Activated T-helper 1 cell treated with anti-CD3 and anti-CD28 coated beads, Interleukin-12 subunit alpha, Interleukin-12 subunit beta, Interleukin-2, Interleukin-4 antibody, amounts not matched to agents 30 ng/mL and 10 ng/mL and 1 ng/mL, durations not matched to agents 14 hours and 24 hours and 36 hours (primary cell): ENCODE data around the gene MASP2. TPM values are rescaled to one million over a fixed set of nuclear protein-coding genes. Genes with fewer than 3 reads are reported as not detected.
A peak's percentile ranks its signal among the peaks of the same experiment; 100 is the strongest.
"Not testable (repeated sequence)": the region's sequence is repeated elsewhere in the genome, so short reads cannot be mapped to it uniquely, and the experiment has no call there.

Source experiments
- DNase-seq: peaks from one replicate; pipeline ENCODE4 v3.0.0; 2021; ENCODE audit warnings: low spot score
- H3K27ac Mint-ChIP-seq: one replicate; pipeline ENCODE4 v1.8.0; 2021; ENCODE audit warnings: mild to moderate bottlenecking, mixed read lengths
- H3K27me3 Mint-ChIP-seq: one replicate; pipeline ENCODE4 v1.8.0; 2022; ENCODE audit warnings: mild to moderate bottlenecking, moderate library complexity, mixed read lengths; ENCODE audit not compliant: insufficient read depth
- H3K36me3 Mint-ChIP-seq: one replicate; pipeline ENCODE4 v1.8.0; 2021; ENCODE audit warnings: low read depth, mixed read lengths
- H3K4me1 Mint-ChIP-seq: one replicate; pipeline ENCODE4 v1.8.0; 2021; ENCODE audit warnings: low read depth, mixed read lengths
- H3K4me3 Mint-ChIP-seq: one replicate; pipeline ENCODE4 v1.8.0; 2021; ENCODE audit warnings: mild to moderate bottlenecking, moderate library complexity, mixed read lengths
- H3K9me3 Mint-ChIP-seq: one replicate; pipeline ENCODE4 v1.8.0; 2021; ENCODE audit warnings: mixed read lengths
- intact Hi-C: fragments of 100-400 bp; cut with micrococcal nuclease; formaldehyde crosslinking; loops from one replicate; pipeline ENCODE4 v1.15.1; 2024
- total RNA-seq: library from RNA; stranded (reverse); gene quantifications from 2 replicates; pipeline ENCODE4 v1.2.3, GENCODE V29; 2022

The MASP2 gene
- total RNA-seq, 1 donor from 2014 or later = 0.57 TPM

- H3K27ac Mint-ChIP-seq = no peak overlapping the region
- H3K4me3 Mint-ChIP-seq = no peak overlapping the region
- intact Hi-C loops = no loop called here
- H3K9me3 Mint-ChIP-seq = no peaks in the 10 kb centered on the region
- no peaks in the 10 kb centered on the region for H3K27me3 Mint-ChIP-seq
- H3K4me1 Mint-ChIP-seq = peaks cover 15% of the 10 kb centered on the region
- H3K36me3 Mint-ChIP-seq = peaks cover 47% of the 10 kb centered on the region
- DNase-seq = no peak
These were observed 22.2 kb downstream of the MASP2 start for GRCh38 chr1:11024874-11025203.

GRCh38 chr1:11024154-11024873 lies 22.7 kb downstream of the MASP2 start:
- H3K4me1 Mint-ChIP-seq = peaks cover 15% of the 10 kb centered on the region
- intact Hi-C loops = no loop called here
- H3K36me3 Mint-ChIP-seq = peaks cover 50% of the 10 kb centered on the region
- H3K27me3 Mint-ChIP-seq = no peaks in the 10 kb centered on the region
- H3K9me3 Mint-ChIP-seq = no peaks in the 10 kb centered on the region
- no peak overlapping the region for H3K4me3 Mint-ChIP-seq
- DNase-seq = no peak
- H3K27ac Mint-ChIP-seq = no peak overlapping the region

DNA sequence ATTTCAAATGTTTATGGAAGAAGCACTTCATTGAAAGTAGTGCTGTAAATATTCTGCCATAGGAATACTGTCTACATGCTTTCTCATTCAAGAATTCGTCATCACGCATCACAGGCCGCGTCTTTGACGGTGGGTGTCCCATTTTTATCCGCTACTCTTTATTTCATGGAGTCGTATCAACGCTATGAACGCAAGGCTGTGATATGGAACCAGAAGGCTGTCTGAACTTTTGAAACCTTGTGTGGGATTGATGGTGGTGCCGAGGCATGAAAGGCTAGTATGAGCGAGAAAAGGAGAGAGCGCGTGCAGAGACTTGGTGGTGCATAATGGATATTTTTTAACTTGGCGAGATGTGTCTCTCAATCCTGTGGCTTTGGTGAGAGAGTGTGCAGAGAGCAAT lies 23.8 kb downstream of the MASP2 start:
- H3K27me3 Mint-ChIP-seq = no peaks in the 10 kb centered on the region
- H3K4me1 Mint-ChIP-seq = peaks cover 20% of the 10 kb centered on the region
- no peak overlapping the region for H3K4me3 Mint-ChIP-seq
- no peak for DNase-seq
- intact Hi-C loops = no loop called here
- peaks cover 60% of the 10 kb centered on the region for H3K36me3 Mint-ChIP-seq
- no peak overlapping the region for H3K27ac Mint-ChIP-seq
- no peaks in the 10 kb centered on the region for H3K9me3 Mint-ChIP-seq

DNA sequence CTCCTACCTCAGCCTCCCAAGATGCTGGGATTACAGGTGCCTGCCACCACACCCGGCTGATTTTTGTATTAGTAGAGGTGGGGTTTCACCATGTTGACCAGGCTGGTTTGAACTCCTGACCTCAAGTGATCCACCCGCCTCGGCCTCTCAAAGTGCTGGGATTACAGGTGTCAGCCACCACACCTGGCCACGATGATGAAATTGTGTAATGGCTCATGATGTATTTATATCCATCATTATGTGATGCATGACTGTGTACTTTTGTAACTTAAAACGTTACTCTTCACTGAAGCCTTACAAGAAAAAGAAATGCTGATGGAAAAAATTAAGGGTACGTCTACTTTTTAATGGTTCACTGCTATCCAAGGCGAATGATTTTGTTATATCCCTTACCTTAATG lies 27.1 kb downstream of the MASP2 start:
- no peak for DNase-seq
- no peak overlapping the region for H3K27ac Mint-ChIP-seq
- peaks cover 61% of the 10 kb centered on the region for H3K36me3 Mint-ChIP-seq
- H3K9me3 Mint-ChIP-seq = no peaks in the 10 kb centered on the region
- intact Hi-C loops = no loop called here
- no peak overlapping the region for H3K4me3 Mint-ChIP-seq
- no peaks in the 10 kb centered on the region for H3K27me3 Mint-ChIP-seq
- peaks cover 28% of the 10 kb centered on the region for H3K4me1 Mint-ChIP-seq

DNA sequence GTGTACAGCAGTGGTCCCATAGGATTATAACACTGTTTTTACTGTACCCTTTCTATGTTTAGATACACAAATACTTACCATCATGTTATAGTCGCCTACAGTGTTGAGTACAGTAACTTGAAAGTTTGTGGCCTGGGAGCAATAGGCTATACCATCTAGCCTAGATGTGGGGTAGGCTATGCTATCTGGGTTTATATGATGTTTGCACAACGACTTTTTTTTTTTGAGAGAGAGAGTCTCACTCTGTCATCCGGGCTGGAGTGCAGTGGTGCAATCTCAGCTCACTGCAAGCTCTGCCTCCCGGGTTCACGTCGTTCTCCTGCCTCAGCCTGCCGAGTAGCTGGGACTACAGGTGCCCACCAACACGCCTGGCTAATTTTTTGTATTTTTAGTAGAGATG lies 27.7 kb downstream of the MASP2 start:
- H3K9me3 Mint-ChIP-seq, H3K4me3 Mint-ChIP-seq, intact Hi-C loops, DNase-seq, H3K27ac Mint-ChIP-seq, H3K27me3 Mint-ChIP-seq: not testable (repeated sequence)
- Mint-ChIP-seq H3K4me1 (peaks cover 28% of the 10 kb centered on the region), H3K36me3 (peaks cover 62% of the 10 kb centered on the region)

DNA sequence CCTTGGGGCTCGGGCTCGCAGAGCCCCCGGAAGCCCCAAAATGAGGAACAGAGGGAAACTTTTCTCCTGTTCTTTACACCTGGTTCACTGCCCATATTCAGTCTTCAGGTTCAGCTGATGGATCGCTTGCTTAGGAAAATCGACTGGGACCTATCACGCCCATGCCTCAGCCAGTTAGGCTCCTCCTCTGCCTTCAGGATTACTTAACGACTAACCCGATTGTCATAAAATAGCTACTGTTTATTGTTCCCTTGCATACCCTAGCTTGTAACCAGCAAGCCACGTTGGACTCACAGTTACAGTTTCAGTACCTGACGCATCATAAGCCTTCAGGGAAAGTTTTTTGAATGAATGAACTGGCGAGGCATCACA lies 33.9 kb downstream of the MASP2 start:
- Mint-ChIP-seq H3K9me3 (no peaks in the 10 kb centered on the region), H3K4me1 (peaks cover 18% of the 10 kb centered on the region), H3K27ac (peak overlapping the region; percentile 89), H3K27me3 (no peaks in the 10 kb centered on the region), H3K36me3 (peaks cover 29% of the 10 kb centered on the region), H3K4me3 (peak overlapping the region; percentile 94)
- intact Hi-C loops = no loop called here
- no peak for DNase-seq

- peak; percentile 88 for DNase-seq
- Mint-ChIP-seq H3K36me3 (peaks cover 28% of the 10 kb centered on the region), H3K4me3 (peak within 1 kb of the TSS; percentile 94)
These were observed 34.5 kb downstream of the MASP2 start, which contains the start of gene TARDBP for GRCh38 chr1:11012260-11013159. TARDBP (plus strand) TSS chr1:11012654; CDS start chr1:11013728, 1,074 bp downstream.

DNA sequence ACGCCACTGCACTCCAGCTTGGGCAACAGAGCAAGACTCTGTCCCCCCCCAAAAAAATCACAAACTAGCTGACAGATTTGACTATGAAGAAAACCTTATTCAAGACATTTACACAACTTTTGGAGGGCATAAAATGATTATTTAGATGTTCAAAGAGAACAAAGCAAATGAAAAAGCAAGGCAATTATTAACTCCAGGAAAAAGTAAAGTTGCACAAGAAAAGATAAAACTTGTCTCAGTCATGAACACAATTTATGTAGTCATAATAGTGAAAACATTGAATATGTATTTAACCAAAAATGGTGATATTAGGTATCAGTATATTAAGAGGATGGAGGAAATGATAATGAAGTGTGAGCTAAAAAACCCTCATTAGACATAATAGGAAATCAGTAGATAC lies 46.5 kb downstream of the MASP2 start:
- no peak overlapping the region for H3K4me3 Mint-ChIP-seq
- DNase-seq = no peak
- H3K27me3 Mint-ChIP-seq = peaks cover 13% of the 10 kb centered on the region
- H3K36me3 Mint-ChIP-seq = no peaks in the 10 kb centered on the region
- H3K4me1 Mint-ChIP-seq = no peaks in the 10 kb centered on the region
- H3K9me3 Mint-ChIP-seq = no peaks in the 10 kb centered on the region
- intact Hi-C loops = no loop called here
- no peak overlapping the region for H3K27ac Mint-ChIP-seq

More at GRCh38 chr1:11012260-11013159, 34.5 kb downstream of the MASP2 start, which contains the start of gene TARDBP:
- Mint-ChIP-seq H3K27me3 (no peaks in the 10 kb centered on the region), H3K9me3 (no peaks in the 10 kb centered on the region), H3K27ac (peak within 1 kb of the TSS; percentile 98), H3K4me1 (peaks cover 18% of the 10 kb centered on the region)
- intact Hi-C loops = loop anchor here (1.0 kb wide), 5 partner anchors 48 to 518 kb away; partner anchors contain the start of genes EXOSC10, SRM and UBIAD1

GRCh38 chr1:10996100-10996499 lies 50.9 kb downstream of the MASP2 start:
- Mint-ChIP-seq H3K27me3 (peaks cover 13% of the 10 kb centered on the region), H3K36me3 (no peaks in the 10 kb centered on the region), H3K4me3 (no peak overlapping the region), H3K27ac (no peak overlapping the region), H3K9me3 (no peaks in the 10 kb centered on the region), H3K4me1 (no peaks in the 10 kb centered on the region)
- DNase-seq = no peak
- intact Hi-C loops = no loop called here

DNA sequence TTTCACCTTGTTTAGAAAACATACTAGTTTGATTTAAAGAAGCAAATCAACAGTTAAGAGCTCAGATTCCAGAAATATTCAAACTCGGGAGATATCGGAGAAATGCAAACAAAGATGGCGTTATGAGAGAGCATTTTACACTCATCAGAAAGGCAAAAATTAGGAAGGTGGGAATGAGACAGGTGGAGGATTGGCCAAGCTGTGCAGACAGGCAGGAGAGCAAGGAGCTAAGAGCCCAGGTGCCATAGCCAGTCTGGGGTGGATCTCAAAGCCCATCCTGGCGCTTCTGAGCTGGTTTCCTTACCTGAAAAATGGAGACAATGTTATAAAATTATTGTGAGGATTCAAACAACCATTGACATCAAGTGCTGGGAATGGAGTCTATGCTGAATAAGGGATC lies 54.2 kb downstream of the MASP2 start:
- H3K9me3 Mint-ChIP-seq = no peaks in the 10 kb centered on the region
- H3K27ac Mint-ChIP-seq = no peak overlapping the region
- no peak for DNase-seq
- intact Hi-C loops = no loop called here
- H3K4me3 Mint-ChIP-seq = no peak overlapping the region
- H3K4me1 Mint-ChIP-seq = no peaks in the 10 kb centered on the region
- H3K36me3 Mint-ChIP-seq = no peaks in the 10 kb centered on the region
- H3K27me3 Mint-ChIP-seq = peaks cover 3% of the 10 kb centered on the region

DNA sequence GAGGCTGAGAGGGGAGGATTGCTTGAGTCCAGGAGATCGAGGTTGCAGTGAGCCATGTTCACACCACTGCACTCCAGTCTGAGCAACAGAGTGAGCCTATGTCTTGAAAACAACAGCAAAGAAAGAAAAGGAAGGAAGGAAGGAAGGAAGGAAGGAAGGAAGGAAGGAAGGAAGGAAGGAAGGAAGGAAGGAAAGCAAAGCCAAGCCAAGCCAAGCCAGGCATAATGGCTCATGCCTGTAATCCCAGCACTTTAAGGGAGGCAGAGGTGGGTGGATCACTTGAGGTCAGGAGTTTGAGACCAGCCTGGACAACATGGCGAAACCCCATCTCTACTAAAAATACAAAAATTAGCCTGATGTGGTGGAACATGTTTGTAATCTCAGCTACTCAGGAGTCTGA lies 55.0 kb downstream of the MASP2 start:
- intact Hi-C loops = not testable (repeated sequence)

DNA sequence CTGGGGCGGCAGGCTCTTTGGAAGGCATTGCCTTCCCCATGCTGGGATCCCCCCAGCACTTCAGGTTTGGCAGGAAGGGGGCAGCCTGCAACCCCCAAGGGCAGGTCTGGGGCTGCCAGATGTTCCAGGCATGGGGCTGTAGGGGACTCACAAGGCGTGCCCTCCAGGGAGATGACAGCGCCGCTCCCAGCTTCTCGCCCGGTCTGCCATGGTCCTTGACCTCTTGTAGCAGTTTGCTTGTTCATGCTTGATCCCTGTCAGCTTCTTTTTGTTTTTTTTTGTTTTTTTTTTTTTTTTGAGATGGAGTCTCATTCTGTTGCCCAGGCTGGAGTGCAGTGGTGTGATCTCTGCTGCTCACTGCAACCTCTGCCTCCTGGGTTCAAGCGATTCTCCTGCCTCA lies 56.2 kb downstream of the MASP2 start:
- peaks cover 4% of the 10 kb centered on the region for H3K4me1 Mint-ChIP-seq
- H3K27ac Mint-ChIP-seq = no peak overlapping the region
- no peak overlapping the region for H3K4me3 Mint-ChIP-seq
- H3K36me3 Mint-ChIP-seq = no peaks in the 10 kb centered on the region
- DNase-seq = no peak
- no peaks in the 10 kb centered on the region for H3K9me3 Mint-ChIP-seq
- H3K27me3 Mint-ChIP-seq = peaks cover 3% of the 10 kb centered on the region
- intact Hi-C loops = no loop called here

More for the DNA sequence above, 55.0 kb downstream of the MASP2 start:
- H3K36me3 Mint-ChIP-seq, H3K27me3 Mint-ChIP-seq, H3K9me3 Mint-ChIP-seq, DNase-seq, H3K4me1 Mint-ChIP-seq, H3K4me3 Mint-ChIP-seq, H3K27ac Mint-ChIP-seq: not testable (repeated sequence)

DNA sequence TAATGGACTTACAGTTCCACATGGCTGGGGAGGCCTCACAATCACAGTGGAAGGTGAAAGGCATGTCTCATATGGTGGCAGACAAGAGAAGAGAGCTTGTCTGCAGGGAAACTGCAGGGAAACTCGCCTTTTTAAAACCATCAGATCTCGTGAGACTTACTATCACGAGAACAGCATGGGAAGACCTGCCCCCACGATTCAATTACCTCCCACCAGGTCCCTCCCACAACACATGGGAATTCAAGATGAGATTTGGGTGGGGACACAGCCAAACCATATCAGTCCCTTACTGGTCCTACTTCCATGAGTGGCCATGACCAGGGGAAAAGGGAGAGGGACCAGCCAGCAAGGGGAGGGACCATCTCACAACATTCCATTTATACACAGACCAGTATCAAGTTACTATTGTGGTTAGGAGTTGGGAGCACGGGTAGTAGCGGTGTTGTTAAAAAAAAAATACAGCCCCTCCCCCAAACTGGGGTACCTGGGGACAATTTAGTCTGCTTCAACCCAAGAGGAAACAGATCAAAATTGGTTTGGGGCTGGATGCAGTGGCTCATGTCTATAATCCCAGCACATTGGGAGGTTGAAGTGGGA lies 57.0 kb downstream of the MASP2 start:
- H3K9me3 Mint-ChIP-seq, H3K36me3 Mint-ChIP-seq, H3K4me1 Mint-ChIP-seq, H3K4me3 Mint-ChIP-seq, intact Hi-C loops, DNase-seq, H3K27ac Mint-ChIP-seq, H3K27me3 Mint-ChIP-seq: not testable (repeated sequence)
